Measurements from ENCODE around the gene PRSS38. TPM values are rescaled to one million over a fixed set of nuclear protein-coding genes. Genes with fewer than 3 reads are reported as not detected.
A peak's percentile ranks its signal among the peaks of the same experiment; 100 is the strongest.

PRSS38 gene
- total RNA-seq, 1 experiment from 2014 or later: not detected

DNA sequence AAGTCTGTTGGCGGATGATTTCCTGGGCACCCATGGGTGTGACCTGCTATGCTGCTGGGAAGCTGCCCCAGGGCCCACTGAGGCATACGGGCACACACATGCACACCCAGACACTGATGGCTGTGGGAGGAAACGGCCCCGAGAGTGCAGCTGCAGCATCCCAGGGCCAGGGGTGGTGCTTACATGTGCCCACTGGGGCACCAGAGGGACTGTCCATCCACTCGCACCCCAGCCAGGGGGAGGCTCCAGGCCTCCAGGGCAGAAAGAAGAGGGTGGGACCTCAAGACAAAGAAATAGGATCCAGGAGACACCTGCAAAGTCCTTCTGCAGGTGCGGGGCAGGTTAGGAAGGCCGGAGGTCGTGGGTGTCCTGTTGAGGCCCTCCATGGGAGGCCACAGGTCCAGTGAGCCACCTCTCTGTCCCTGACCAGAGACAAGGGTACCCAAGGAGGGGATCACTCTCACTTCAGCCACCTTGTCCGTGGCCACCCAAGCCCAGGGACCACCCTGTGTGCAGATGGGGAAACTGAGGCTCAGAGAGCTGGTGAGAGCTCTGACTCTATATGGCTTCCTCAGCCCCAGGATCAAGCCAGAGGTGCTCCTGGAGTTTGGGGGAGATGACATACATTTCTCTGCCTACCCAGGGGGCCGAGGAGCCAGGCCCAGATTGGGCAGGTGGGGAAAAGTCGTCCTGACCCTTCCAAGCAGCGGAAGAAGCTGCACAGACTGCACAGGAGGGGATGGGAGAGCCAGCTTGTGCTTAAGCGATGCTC is 75.2 kb downstream of the PRSS38 start:
- no TSS peak for BruUV-seq (replicated peaks)
- TF ChIP-seq, protein P1, sequence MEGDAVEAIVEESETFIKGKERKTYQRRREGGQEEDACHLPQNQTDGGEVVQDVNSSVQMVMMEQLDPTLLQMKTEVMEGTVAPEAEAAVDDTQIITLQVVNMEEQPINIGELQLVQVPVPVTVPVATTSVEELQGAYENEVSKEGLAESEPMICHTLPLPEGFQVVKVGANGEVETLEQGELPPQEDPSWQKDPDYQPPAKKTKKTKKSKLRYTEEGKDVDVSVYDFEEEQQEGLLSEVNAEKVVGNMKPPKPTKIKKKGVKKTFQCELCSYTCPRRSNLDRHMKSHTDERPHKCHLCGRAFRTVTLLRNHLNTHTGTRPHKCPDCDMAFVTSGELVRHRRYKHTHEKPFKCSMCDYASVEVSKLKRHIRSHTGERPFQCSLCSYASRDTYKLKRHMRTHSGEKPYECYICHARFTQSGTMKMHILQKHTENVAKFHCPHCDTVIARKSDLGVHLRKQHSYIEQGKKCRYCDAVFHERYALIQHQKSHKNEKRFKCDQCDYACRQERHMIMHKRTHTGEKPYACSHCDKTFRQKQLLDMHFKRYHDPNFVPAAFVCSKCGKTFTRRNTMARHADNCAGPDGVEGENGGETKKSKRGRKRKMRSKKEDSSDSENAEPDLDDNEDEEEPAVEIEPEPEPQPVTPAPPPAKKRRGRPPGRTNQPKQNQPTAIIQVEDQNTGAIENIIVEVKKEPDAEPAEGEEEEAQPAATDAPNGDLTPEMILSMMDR (conservative IDR thresholded peaks at IDR 0.05): no peak
- TF ChIP-seq EZH2 (IDR thresholded peaks at IDR 0.05; ENCODE audit: low read depth): no peak
- Histone ChIP-seq H3K36me3 (ENCODE audit: low read depth) (no peaks in the 10 kb centered on the region), H3K27ac (no peak overlapping the region), H3K4me2 (no peak overlapping the region), H3K79me2 (ENCODE audit: low read depth) (no peaks in the 10 kb centered on the region), H3K27me3 (ENCODE audit: insufficient read depth, low read depth) (no peaks in the 10 kb centered on the region), H3F3A (ENCODE audit: insufficient read depth, low read depth) (no peaks in the 10 kb centered on the region), H3K9me2 (ENCODE audit: insufficient read depth) (no peaks in the 10 kb centered on the region), H3K4me1 (replicated peaks; ENCODE audit: insufficient read depth) (0 out of 2 replicates have a peak, but pooled peaks cover 4% of the 10 kb centered on the region), H2AFZ (no peak overlapping the region), H3K4me3 (no peak overlapping the region), H4K20me1 (ENCODE audit: insufficient read depth) (no peaks in the 10 kb centered on the region), H3K9me3 (ENCODE audit: insufficient read depth, low read depth) (no peaks in the 10 kb centered on the region)
- intact Hi-C loops (cut with micrococcal nuclease; ENCODE audit: unreplicated experiment): no loop called here
- no peak for DNase-seq
- ChIA-PET POLR2A (ENCODE audit: unreplicated experiment) (no interaction called here), CTCF (no interaction called here)

DNA sequence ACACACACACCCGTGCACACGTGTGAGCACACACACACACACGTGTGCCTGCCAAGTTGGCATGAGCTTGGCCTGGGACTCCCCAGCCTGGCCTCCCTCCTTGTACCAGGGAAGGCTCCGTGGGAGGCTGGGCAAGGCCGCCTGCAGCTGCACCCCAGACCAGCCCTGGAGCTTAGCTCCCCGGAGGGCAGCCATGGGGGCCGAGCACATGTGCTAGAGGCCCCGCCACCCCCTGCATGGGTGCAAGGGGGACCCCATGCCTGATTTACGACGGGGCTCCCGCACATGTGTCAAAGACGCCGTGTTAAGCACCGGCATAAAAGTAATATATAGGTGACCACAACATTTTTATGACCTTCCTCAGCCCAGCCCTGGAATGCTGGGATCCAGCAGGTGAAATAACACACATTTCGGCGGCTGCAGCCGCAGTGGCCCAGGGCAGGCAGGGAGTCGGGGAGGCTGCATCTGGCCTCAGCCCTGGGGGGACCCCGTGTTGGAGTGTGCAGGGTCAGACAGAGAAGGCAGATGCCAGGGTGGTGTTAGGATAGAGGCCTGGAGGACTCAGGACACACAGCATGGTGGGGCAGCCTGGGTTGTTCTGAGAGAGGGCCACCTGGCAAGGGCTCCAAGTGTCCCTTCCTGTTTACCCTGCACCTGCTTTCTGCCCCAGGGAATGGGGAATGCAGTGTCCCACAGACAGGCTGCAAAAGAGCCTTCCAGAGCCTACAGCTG is 75.9 kb downstream of the PRSS38 start:
- TF ChIP-seq, protein P1 (conservative IDR thresholded peaks at IDR 0.05): no peak
- no peak for TF ChIP-seq EZH2 (IDR thresholded peaks at IDR 0.05; ENCODE audit: low read depth)
- Histone ChIP-seq H3K27ac (no peak overlapping the region), H4K20me1 (ENCODE audit: insufficient read depth) (no peaks in the 10 kb centered on the region), H3K36me3 (ENCODE audit: low read depth) (no peaks in the 10 kb centered on the region), H3K4me2 (no peak overlapping the region), H2AFZ (no peak overlapping the region), H3K27me3 (ENCODE audit: insufficient read depth, low read depth) (no peaks in the 10 kb centered on the region), H3K79me2 (ENCODE audit: low read depth) (no peaks in the 10 kb centered on the region), H3F3A (ENCODE audit: insufficient read depth, low read depth) (no peaks in the 10 kb centered on the region), H3K4me1 (replicated peaks; ENCODE audit: insufficient read depth) (no peaks in the 10 kb centered on the region), H3K9me3 (ENCODE audit: insufficient read depth, low read depth) (no peaks in the 10 kb centered on the region), H3K9me2 (ENCODE audit: insufficient read depth) (no peaks in the 10 kb centered on the region), H3K4me3 (no peak overlapping the region)
- DNase-seq: no peak
- BruUV-seq (replicated peaks): no TSS peak
- CTCF ChIA-PET: interaction anchor here (1.8 kb wide), 1 partner anchor 128 kb away, joined by 8 read pairs; no protein-coding TSS in a partner anchor
- intact Hi-C loops (cut with micrococcal nuclease; ENCODE audit: unreplicated experiment): no loop called here
- POLR2A ChIA-PET (ENCODE audit: unreplicated experiment): interaction anchor here (0.6 to 0.9 kb wide), 2 partner anchors 127 to 159 kb away, joined by 4 to 7 read pairs; no protein-coding TSS in a partner anchor

DNA sequence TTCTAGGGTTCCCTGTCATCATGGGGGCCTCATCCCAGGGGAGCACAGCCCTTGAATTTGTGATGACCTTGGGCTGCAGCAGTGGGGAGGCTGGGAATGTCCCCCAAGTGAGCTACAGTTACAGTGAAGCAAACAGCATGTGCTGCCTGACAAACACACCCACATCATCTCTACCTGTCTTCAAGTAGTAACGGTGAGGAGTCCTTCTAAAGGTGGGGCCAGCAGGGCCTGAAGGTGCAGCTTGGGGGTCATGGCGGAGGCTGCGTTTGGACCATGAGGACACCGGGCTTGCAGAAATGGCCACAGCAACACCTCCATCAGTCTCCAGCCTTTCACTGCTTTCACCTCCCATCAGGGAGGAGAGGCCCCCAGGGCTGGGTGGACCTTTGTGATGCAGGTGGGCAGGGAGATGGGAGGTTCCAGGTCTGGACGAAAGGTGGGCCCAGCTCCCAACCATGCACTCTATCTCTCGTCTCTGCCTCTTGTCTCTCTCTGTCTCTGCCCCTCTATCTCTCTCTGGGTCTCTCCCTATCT is 76.5 kb downstream of the PRSS38 start:
- no peak for DNase-seq
- TSS peak; percentile 41 for BruUV-seq (replicated peaks)
- Histone ChIP-seq H3K79me2 (ENCODE audit: low read depth) (no peaks in the 10 kb centered on the region), H3K4me3 (no peak overlapping the region), H3K36me3 (ENCODE audit: low read depth) (no peaks in the 10 kb centered on the region), H3K9me3 (ENCODE audit: insufficient read depth, low read depth) (no peaks in the 10 kb centered on the region), H4K20me1 (ENCODE audit: insufficient read depth) (no peaks in the 10 kb centered on the region), H3F3A (ENCODE audit: insufficient read depth, low read depth) (no peaks in the 10 kb centered on the region), H3K27me3 (ENCODE audit: insufficient read depth, low read depth) (no peaks in the 10 kb centered on the region), H3K9me2 (ENCODE audit: insufficient read depth) (no peaks in the 10 kb centered on the region), H2AFZ (no peak overlapping the region), H3K4me1 (replicated peaks; ENCODE audit: insufficient read depth) (no peaks in the 10 kb centered on the region), H3K4me2 (no peak overlapping the region), H3K27ac (no peak overlapping the region)
- POLR2A ChIA-PET (ENCODE audit: unreplicated experiment): interaction anchor here (0.6 to 0.9 kb wide), 3 partner anchors 102 to 158 kb away, joined by 4 to 7 read pairs (median 4); no protein-coding TSS in a partner anchor
- TF ChIP-seq, protein P1 (conservative IDR thresholded peaks at IDR 0.05): no peak
- TF ChIP-seq EZH2 (IDR thresholded peaks at IDR 0.05; ENCODE audit: low read depth): no peak
- CTCF ChIA-PET: interaction anchor here (0.7 to 1.8 kb wide), 2 partner anchors 113 to 128 kb away, joined by 6 to 8 read pairs; no protein-coding TSS in a partner anchor
- intact Hi-C loops (cut with micrococcal nuclease; ENCODE audit: unreplicated experiment): no loop called here
